PC-3 (cell line): ENCODE results near the gene BRIP1. TPM values are rescaled to one million over a fixed set of nuclear protein-coding genes. Genes with fewer than 3 reads are reported as not detected.

Experiments
- ATAC-seq: fragments of 200-7000 bp; cut with Tn5 transposase; 2 replicates; pipeline ENCODE4 v1.9.1; 2020; ENCODE audit warnings: mild to moderate bottlenecking, moderate library complexity
- Bru-seq: library from RNA; stranded (reverse); fragments of 400-500 nt; gene quantifications from one replicate; lab custom pipeline; 2021; lab: Mats Ljungman, UMichigan
- BruChase-seq, 2 experiments: library from RNA; stranded (reverse); fragments of 400-500 nt; gene quantifications; one replicate each; lab custom pipeline; 2021; lab: Mats Ljungman, UMichigan
- BruUV-seq: library from RNA; stranded (reverse); fragments of 400-500 nt; replicated peaks from 2 replicates; lab custom pipeline; 2021; lab: Mats Ljungman, UMichigan
- CTCF ChIA-PET: fragments of 300-600 bp; sonication (Branson Sonifier 250); formaldehyde crosslinking; loops from one replicate; lab custom pipeline; 2022; ENCODE audit warnings: antibody characterized with exemption; lab: Charles Lee
- POLR2A ChIA-PET: fragments of 300-600 bp; sonication (Branson Sonifier 250); formaldehyde crosslinking; loops from one replicate; lab custom pipeline; 2022; ENCODE audit warnings: antibody characterized with exemption; ENCODE audit not compliant: unreplicated experiment; lab: Charles Lee
- DNase-seq: peaks from one replicate; pipeline ENCODE4 v3.0.0-alpha.2; 2015
- H2AFZ ChIP-seq: fragments of 300-600 bp; sonication (generic); 2 replicates; pipeline ENCODE4 v1.6.0; 2016; ENCODE audit warnings: antibody characterized with exemption, low read length
- H3F3A ChIP-seq: fragments of 300-600 bp; sonication (generic); one replicate; pipeline ENCODE4 v1.6.0; 2017; ENCODE audit warnings: antibody characterized with exemption, low read length, control low read depth, mild to moderate bottlenecking; ENCODE audit not compliant: unreplicated experiment
- H3K27ac ChIP-seq: fragments of 300-600 bp; sonication (generic); 2 replicates; pipeline ENCODE4 v1.5.1; 2016; ENCODE audit warnings: mild to moderate bottlenecking, low read length
- H3K27me3 ChIP-seq: fragments of 300-600 bp; sonication (generic); 2 replicates; pipeline ENCODE4 v1.6.1; 2016; ENCODE audit warnings: low read length, mixed read lengths
- H3K36me3 ChIP-seq: fragments of 300-600 bp; sonication (generic); 2 replicates; pipeline ENCODE4 v1.6.1; 2016; ENCODE audit warnings: low read depth, mixed run types, low read length, mixed read lengths
- H3K4me1 ChIP-seq: fragments of 300-600 bp; sonication (generic); 2 replicates; pipeline ENCODE4 v1.5.1; 2016; ENCODE audit warnings: low read length; ENCODE audit not compliant: insufficient read depth
- H3K4me2 ChIP-seq: fragments of 300-600 bp; sonication (generic); 2 replicates; pipeline ENCODE4 v1.6.0; 2016; ENCODE audit warnings: low read length
- H3K4me3 ChIP-seq: fragments of 300-600 bp; sonication (generic); 2 replicates; pipeline ENCODE4 v1.5.1; 2016; ENCODE audit warnings: mild to moderate bottlenecking, low read length, mixed read lengths
- H3K79me2 ChIP-seq: fragments of 300-600 bp; sonication (generic); 2 replicates; pipeline ENCODE4 v1.6.1; 2017; ENCODE audit warnings: low read length, mixed read lengths
- H3K9ac ChIP-seq: fragments of 300-600 bp; sonication (generic); 2 replicates; pipeline ENCODE4 v1.6.0; 2016; ENCODE audit warnings: mild to moderate bottlenecking, low read length
- H3K9me2 ChIP-seq: fragments of 300-600 bp; sonication (generic); replicated peaks from 2 replicates; pipeline ENCODE4 v1.6.1; 2016; ENCODE audit warnings: mixed run types, low read length, mixed read lengths
- H3K9me3 ChIP-seq: fragments of 300-600 bp; sonication (generic); 2 replicates; pipeline ENCODE4 v1.6.1; 2016; ENCODE audit warnings: low read length, mixed read lengths
- H4K20me1 ChIP-seq: fragments of 300-600 bp; sonication (generic); 2 replicates; pipeline ENCODE4 v1.6.1; 2016; ENCODE audit warnings: low read length, mixed read lengths
- EZH2 ChIP-seq: fragments of 300-600 bp; sonication (generic); IDR thresholded peaks from one replicate; pipeline ENCODE4 v1.6.1; 2017; ENCODE audit warnings: antibody characterized with exemption, mild to moderate bottlenecking, low read length; ENCODE audit not compliant: unreplicated experiment
- EZH2phosphoT487 ChIP-seq: fragments of 300-600 bp; sonication (generic); IDR thresholded peaks from 2 replicates; pipeline ENCODE4 v1.6.1; 2018; ENCODE audit warnings: mild to moderate bottlenecking, antibody characterized with exemption, low read length, borderline replicate concordance
- intact Hi-C: fragments of 100-400 bp; cut with micrococcal nuclease; formaldehyde crosslinking; loops from 2 replicates; pipeline ENCODE4 v1.9.0; 2023
- long read RNA-seq: library from polyadenylated mRNA; unstranded; transcript quantifications from one replicate; pipeline ENCODE4 v2.0.0, GENCODE V29; 2021; ENCODE audit not compliant: unreplicated experiment
- total RNA-seq: library from RNA; depleted of rRNA; stranded (reverse); fragments of >200 nt; gene quantifications from 2 replicates; pipeline ENCODE4 v1.2.3, GENCODE V29; 2014; rRNA removed
- TF ChIP-seq, protein P1 (sequence below): fragments of 300-600 bp; sonication (generic); conservative IDR thresholded peaks from 2 replicates; pipeline ENCODE4 v1.5.1; 2017; ENCODE audit warnings: antibody characterized with exemption, low read depth, mild to moderate bottlenecking, low read length

Gene BRIP1
- total RNA-seq (13.8 and 21.1 TPM in 2 replicates), Bru-seq, nascent RNA (percentile 72 among the genes with signal in this experiment), BruChase-seq, experiment 1, labeled RNA remaining after a 6-hour chase (percentile 59 among the genes with signal in this experiment), BruChase-seq, experiment 2, labeled RNA remaining after a 2-hour chase (percentile 51 among the genes with signal in this experiment)
- long read RNA-seq, partial matches to known transcripts: 1 of 2 reads
- long read RNA-seq, other reads (novel, unspliced or antisense): 1 of 2 reads

DNA sequence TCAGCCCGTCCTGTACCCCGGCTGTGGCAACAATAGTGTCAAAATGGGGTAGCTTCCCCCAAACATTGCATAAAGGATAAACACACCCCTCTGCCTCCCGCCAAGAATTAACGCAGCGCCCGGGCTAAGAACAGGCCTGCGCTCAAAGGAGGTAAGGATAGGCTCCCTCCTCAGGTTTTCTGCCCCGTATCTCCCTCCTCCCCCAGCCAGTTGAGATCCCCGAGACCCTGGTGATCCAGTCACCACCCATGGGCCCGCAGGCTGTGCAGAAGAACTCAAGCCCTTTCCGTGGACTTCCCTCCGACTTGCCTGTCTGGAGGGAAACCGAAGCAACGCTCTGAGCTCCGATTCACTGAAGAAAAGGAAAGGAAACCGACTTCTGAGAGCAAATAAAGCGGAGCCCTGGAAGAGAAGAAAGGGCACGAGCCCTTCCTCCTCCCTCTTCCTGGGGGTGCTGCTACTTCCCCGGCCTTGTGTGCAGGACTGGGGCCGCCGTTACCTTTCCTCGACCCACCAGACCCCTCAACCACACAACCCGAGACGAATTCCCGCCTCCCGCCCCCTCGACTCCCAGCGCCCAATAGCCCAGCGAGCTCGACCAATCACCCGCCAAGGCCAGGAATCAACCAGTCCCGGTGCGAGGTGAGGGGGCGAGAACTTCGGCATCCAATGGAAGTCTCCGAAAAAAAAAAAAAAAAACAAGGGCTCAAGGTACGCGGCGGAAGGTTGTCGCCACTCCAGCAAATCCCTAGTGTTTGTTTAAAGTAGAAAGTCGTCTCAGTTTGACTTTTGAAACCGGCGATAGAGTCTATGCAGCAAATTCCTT is at the start of gene BRIP1:
BRIP1 (minus strand) TSS at position 554 of the 826 bp plus-strand sequence. CDS start 1,989 bp downstream, outside the sequence.
- Histone ChIP-seq H4K20me1 (no peaks in the 10 kb centered on the region), H3K36me3 (peaks cover 18% of the 10 kb centered on the region), H3K79me2 (peaks cover 40% of the 10 kb centered on the region), H3K27me3 (no peaks in the 10 kb centered on the region), H3K9me3 (no peaks in the 10 kb centered on the region), H3K4me1 (peaks cover 34% of the 10 kb centered on the region), H3K4me3 (peak within 1 kb of the TSS; percentile 79), H3K4me2 (peak within 1 kb of the TSS; percentile 92), H2AFZ (peak within 1 kb of the TSS; percentile 93), H3F3A (no peaks in the 10 kb centered on the region), H3K27ac (peak within 1 kb of the TSS; percentile 51), H3K9me2 (no peaks in the 10 kb centered on the region), H3K9ac (peak within 1 kb of the TSS; percentile 85)
- no TSS peak for BruUV-seq
- DNase-seq (peak; percentile 98), ATAC-seq (peak; percentile 91)
- TF ChIP-seq, protein P1, sequence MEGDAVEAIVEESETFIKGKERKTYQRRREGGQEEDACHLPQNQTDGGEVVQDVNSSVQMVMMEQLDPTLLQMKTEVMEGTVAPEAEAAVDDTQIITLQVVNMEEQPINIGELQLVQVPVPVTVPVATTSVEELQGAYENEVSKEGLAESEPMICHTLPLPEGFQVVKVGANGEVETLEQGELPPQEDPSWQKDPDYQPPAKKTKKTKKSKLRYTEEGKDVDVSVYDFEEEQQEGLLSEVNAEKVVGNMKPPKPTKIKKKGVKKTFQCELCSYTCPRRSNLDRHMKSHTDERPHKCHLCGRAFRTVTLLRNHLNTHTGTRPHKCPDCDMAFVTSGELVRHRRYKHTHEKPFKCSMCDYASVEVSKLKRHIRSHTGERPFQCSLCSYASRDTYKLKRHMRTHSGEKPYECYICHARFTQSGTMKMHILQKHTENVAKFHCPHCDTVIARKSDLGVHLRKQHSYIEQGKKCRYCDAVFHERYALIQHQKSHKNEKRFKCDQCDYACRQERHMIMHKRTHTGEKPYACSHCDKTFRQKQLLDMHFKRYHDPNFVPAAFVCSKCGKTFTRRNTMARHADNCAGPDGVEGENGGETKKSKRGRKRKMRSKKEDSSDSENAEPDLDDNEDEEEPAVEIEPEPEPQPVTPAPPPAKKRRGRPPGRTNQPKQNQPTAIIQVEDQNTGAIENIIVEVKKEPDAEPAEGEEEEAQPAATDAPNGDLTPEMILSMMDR: no peak
- TF ChIP-seq EZH2phosphoT487 (no peak), EZH2 (no peak)
- ChIA-PET POLR2A (interaction anchor here (0.6 to 1.5 kb wide), 8 partner anchors 10 to 415 kb away, joined by 3 to 33 read pairs (median 8); no protein-coding TSS in a partner anchor), CTCF (interaction anchor here (0.5 to 1.3 kb wide), 4 partner anchors 21 to 288 kb away, joined by 7 to 14 read pairs (median 10); no protein-coding TSS in a partner anchor)
- intact Hi-C loops: loop anchor here (2.0 to 5.0 kb wide), 4 partner anchors 64 to 314 kb away; partner anchors contain the start of genes INTS2 and MED13

DNA sequence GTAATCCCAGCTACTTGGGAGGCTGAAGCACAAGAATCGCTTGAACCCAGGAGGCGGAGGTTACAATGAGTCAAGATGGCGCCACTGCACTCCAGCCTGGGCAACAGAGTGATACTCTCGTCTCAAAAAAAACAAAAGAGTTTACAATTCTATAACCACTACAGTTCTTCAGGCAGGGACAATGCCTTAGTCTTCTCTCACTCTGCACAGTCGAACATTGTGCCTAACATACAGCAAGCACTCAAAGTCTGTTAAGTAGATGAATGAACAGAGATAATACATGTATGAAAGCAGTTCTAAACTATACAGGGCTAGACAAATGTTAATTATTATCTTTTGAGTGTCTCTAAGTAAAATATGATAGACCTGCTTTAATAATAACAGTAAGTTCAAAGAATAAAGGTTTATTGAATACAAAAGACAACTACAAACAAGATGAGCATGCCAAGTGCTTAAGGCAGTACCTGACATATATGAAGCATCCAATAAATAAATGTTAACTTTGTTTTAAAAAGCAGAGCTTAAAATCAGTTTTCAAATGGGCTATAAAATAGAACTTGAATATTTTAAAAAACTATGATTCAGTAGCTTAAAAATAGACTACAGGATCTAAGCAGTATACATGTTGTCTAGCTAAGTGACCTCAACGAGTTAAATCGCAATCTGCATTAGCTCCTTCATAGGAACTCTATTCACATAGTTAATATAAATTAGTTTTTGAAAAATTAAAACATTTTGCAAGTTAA is 45.1 kb upstream of the BRIP1 start:
- H3K4me1 ChIP-seq: no peaks in the 10 kb centered on the region
- no peak overlapping the region for H3K27ac ChIP-seq
- ATAC-seq: no peak
- no peak overlapping the region for H3K4me2 ChIP-seq
- no peaks in the 10 kb centered on the region for H3K9me3 ChIP-seq
- DNase-seq: no peak
- no peak overlapping the region for H2AFZ ChIP-seq
- no peaks in the 10 kb centered on the region for H3K79me2 ChIP-seq
- ChIA-PET CTCF (no interaction called here), POLR2A (interaction anchor here (0.7 kb wide), 1 partner anchor 1552 kb away, joined by 4 read pairs; no protein-coding TSS in a partner anchor)
- H3K4me3 ChIP-seq: no peak overlapping the region
- H3K27me3 ChIP-seq: no peaks in the 10 kb centered on the region
- H3F3A ChIP-seq: no peaks in the 10 kb centered on the region
- no peak overlapping the region for H3K9ac ChIP-seq
- H3K36me3 ChIP-seq: peaks cover 39% of the 10 kb centered on the region
- no peaks in the 10 kb centered on the region for H4K20me1 ChIP-seq
- BruUV-seq: no TSS peak
- intact Hi-C loops: no loop called here
- TF ChIP-seq EZH2 (no peak), EZH2phosphoT487 (no peak)
- TF ChIP-seq, protein P1: no peak
- no peaks in the 10 kb centered on the region for H3K9me2 ChIP-seq
